T1000 (cell line): ENCODE data around the gene ACTRT2.

Source experiments
- DNase-seq: peaks from one replicate; lab custom pipeline; 2025; ENCODE audit warnings: mixed read lengths; lab: John Stamatoyannopoulos, UW

ACTRT2 gene

GRCh38 chr1:3021233-3021671 is at the start of gene ACTRT2:
Gene ACTRT2, plus strand, starts transcription at chr1:3021467. Its CDS starts 220 bp downstream, at chr1:3021687.
- DNase-seq, result no peak

DNA sequence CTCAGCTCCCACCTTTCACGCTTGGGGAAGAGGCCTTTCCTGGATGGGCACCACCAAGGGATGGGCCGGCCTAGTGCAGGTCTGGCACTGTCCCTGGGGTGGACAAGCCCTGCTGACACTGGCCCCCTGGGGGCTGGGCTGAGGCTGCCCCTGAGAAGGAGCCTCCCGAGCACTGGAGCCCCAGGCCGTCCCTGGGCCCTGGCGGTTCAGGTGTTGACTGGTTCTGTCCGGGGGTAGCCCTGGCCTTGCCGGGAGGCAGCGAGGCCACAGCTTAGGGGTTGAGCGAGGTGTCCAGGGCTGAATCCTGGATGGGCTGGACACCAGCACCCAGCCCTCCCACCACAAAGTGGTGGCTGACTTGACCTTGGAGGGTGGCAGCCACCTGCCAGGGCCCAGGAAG is 49.7 kb upstream of the ACTRT2 start:
- DNase-seq, result no peak

DNA sequence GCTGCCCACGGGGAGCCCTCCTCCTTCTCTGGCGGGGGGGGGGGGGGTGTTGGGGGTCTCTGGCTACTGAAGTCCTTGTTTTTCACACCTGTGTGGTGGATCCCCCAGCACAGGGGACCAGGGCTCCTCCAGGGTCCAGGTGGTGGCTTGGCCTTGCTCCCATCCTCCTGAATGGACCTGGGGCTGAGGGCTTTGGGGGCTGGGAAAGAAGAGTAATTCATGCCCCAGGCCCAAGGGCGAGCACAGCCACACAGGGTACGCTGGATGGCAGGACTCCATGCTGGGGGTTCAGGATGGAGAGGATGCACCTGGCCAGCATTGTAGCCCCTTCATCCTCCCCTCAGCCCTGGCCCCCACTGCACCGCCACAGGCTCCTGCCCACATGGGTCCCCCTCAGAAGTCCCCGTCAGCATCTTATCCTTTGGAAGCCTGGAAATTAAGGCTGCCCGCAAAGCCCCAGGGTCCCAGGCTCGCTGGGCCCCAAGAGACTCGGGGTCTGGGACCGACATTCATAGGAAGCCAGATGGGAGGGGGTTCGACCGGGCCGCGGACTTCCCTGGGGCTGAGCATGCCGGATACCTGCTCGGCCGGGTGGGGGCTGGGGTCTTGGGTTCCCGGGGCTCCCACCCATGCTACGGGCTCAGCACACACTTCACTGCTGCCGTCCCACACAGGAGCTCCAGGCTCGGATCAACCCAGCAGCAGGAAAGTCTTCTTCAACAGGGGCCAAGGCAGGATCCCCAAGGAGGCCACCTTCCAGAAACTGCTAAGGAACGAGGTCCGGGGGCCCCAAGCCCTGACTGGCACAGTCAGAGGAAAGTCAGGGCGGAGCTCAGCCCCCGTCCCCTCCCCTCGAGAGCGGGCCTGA is 49.0 kb upstream of the ACTRT2 start:
- no peak for DNase-seq

- no peak for DNase-seq
Observed at GRCh38 chr1:2972879-2973575, 48.2 kb upstream of the ACTRT2 start.

GRCh38 chr1:2973601-2974593 is 47.4 kb upstream of the ACTRT2 start:
- DNase-seq, result no peak

- DNase-seq, result no peak
Observed at GRCh38 chr1:2974701-2975301, 46.5 kb upstream of the ACTRT2 start.

DNA sequence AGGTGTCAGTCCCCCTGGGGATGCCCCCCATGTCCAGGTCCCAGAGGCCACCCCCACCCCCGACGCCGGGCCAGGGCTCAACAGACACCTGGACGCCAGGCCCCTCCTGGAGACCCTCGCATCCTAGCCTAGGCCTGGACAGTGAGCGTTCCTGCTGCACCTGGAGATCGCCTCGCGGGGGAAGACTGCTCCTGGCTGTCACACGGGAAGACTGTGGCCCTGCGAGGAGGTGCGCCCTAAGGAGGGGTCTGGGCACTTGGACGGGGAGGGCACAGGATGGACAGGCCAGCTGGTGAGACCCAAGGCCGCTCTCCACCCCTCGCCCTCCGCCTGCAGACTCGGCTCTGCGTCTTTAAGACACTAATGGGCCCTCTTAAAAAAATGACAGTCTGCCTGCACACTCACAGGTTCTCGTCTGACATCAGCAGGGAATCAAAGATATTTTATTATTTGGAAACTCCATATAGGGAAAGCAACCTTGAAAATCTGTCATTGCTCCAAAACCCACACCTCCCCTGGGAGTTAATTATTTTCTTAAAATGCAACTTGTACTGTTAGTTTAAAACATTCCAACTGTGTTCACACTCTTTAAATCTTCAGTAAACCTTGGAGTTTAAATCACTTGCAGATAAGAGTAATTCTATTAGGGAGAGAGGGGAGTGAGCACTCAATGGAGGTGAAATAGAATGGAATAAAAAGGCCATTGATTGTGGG is 45.6 kb upstream of the ACTRT2 start:
- no peak for DNase-seq

- DNase-seq, result no peak
Observed at GRCh38 chr1:2976180-2976562, 45.1 kb upstream of the ACTRT2 start.

GRCh38 chr1:2977886-2978611 is 43.2 kb upstream of the ACTRT2 start:
- DNase-seq, result no peak

DNA sequence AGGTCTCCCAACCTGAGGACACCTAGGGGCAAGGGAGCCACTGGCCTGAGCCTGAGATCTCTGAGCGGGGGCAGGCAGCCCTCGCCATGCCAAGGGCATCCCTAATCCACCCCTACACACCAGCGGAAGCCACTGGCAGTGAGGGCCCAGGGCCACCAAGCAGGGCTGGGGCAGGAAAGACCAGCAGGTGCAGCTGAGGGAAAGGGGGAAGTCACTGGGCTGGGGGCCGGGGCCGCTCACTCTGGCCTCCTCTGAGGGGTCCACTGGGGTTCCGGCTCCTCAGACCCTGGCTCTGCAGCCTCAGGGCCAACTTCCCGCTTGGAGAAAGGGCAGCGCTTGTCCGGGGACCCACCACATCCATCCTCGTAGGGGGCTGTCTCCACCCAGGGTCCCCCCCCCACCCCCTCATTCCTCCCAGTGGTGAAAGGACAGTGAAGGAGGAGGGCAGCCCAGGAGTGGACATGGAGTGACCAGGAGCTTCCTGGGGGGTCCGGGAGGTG is 42.5 kb upstream of the ACTRT2 start:
- no peak for DNase-seq

DNA sequence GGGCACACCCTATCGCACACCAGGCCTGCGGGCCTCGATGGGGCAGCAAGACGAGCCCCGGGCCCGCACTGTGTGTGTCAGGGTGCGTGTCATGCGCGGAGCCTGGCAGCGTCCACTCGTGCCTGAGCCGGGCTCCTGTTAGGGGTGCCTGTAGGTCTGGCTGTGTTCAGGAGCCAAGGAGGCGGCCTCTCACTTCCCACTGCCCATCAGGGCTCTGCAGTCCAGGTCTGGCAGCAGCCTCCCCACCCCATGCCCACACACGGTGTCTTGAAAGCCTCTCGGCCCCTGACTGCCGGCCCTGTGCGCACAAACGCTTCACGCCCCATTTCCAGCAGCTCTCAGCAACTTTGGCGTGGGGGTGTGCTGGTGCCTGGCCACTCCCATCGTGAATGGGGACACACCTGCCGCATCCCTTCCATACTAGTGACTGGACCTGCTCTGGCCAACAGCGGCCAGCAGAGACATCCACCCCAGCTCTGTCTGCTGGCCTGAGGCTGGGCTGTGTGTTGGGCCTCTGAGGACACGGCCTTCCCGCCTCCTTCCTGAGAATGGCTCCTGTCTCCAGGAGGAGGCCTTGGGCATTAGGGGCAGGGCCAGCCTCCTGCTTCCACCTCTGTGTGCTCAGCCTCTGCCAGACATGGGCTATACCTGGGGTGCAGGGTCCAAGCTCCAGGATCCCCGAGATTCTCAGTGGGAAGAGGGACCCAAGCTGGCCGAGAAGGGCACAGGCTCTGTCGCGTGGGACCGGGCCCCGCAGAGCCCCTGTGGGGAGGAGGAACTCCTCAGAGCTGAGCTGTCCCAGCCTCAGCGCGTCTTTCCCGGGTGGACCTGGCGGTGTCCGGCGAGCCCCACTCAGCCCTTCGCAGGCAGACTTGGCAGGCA is 41.8 kb upstream of the ACTRT2 start:
- DNase-seq, result no peak

- DNase-seq, result no peak
Observed at GRCh38 chr1:2980073-2980791, 41.0 kb upstream of the ACTRT2 start.

DNA sequence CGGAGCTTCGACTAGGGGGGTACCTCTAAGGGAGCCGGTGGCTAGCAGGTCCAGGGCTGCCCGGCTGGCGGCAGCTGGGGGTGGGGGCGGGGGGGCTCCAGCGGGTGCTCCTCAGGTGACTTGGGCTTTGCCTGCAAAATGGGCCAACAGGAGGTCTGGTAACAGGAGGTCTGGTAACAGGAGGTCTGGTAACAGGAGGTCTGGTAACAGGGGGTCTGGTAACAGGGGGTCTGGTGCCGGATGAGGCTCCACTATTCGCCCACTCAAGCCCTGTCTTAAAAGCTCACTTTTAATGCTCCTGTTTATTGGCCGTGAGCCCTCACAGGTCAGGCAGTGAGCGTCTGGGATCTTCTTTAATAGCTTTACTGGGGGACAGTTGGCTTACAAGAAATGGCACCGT is 40.4 kb upstream of the ACTRT2 start:
- no peak for DNase-seq

GRCh38 chr1:2981388-2981787 is 39.9 kb upstream of the ACTRT2 start:
- DNase-seq, result no peak

GRCh38 chr1:2981981-2982614 is 39.2 kb upstream of the ACTRT2 start:
- DNase-seq, result no peak

DNA sequence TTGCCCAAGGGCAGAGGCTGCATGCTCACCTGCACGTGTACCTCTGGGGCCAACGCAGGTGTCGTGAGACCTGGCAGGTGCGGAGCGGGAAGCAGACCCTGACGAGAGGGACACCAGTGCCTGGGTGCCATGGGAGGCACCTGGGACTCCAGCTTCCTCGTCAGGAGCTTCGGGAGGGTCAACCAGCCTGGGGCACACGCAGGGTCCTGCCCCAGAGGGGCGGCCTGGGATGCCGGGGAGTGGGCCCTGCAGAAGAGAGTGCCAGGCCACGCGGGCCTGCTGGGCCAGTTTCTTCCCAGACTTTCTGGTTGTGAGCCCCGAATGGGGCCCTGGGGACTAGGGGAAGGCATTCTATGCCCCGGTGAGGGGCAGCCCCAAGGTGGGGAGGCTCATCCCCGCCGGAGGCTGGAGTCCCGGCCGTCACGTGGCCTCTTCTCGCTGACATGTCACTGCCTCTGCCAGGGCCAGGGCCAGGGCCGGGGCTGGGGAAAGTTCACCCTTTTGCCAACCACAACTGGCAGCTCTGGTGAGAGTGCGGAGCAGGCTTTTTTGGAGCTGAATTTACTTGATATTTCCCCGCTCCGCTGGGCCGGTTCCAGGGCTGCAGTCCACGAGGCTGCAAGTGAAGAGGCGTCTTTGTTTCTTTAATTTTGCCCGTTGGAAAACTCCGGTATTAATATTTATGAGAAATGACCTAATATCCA is 38.5 kb upstream of the ACTRT2 start:
- DNase-seq, result no peak

DNA sequence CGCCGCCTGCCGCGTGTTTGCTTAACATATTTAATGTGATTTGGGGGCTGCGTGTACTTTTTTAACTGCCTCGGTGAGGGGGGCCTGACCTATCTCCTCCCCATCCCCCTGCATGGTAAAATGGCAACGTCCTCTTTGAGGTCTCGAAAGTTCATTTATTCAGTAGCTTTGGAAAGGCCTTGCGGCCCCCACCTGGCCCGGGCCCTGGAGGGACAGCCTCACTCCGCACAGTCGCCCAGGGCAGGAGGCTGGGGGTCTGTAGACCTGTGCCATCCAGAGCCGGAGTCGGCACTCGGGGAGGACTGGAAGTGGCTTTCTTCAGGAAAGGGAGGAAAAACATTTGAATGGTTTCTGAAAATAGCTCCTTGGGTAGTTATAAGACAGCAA is 38.0 kb upstream of the ACTRT2 start:
- DNase-seq, result no peak
